Ascending aorta (tissue), 2 donors: ENCODE results near the gene TNNI3K. TPM values are rescaled to one million over a fixed set of nuclear protein-coding genes. Genes with fewer than 3 reads are reported as not detected.

ENCODE experiments used
- DNase-seq, 2 donors: peaks; one replicate each; pipeline ENCODE4 v3.0.0-alpha.2; 2019; ENCODE audit warnings: low spot score in 2 of 2
- H3K27ac ChIP-seq, 2 donors: fragments of 200-600 bp; sonication (generic); one replicate each; pipeline ENCODE4 v1.5.1; 2016 to 2017; ENCODE audit warnings: mild to moderate bottlenecking in 1 of 2
- H3K27me3 ChIP-seq: fragments of 200-600 bp; sonication (generic); one replicate; pipeline ENCODE4 v1.5.1; 2017
- H3K36me3 ChIP-seq, 2 donors: fragments of 200-600 bp; sonication (generic); one replicate each; pipeline ENCODE4 v1.5.1; 2016
- H3K4me1 ChIP-seq, 2 donors: fragments of 200-600 bp; sonication (generic); one replicate each; pipeline ENCODE4 v1.5.1; 2016 to 2017; ENCODE audit warnings: mild to moderate bottlenecking in 1 of 2
- H3K4me3 ChIP-seq, 2 donors: fragments of 200-600 bp; sonication (generic); one replicate each; pipeline ENCODE4 v1.5.1; 2016 to 2017; ENCODE audit warnings: mild to moderate bottlenecking in 1 of 2
- H3K9me3 ChIP-seq, 2 donors: fragments of 200-600 bp; sonication (generic); one replicate each; pipeline ENCODE4 v1.5.1; 2016
- intact Hi-C: fragments of 100-400 bp; cut with DNase I; formaldehyde crosslinking; loops from one replicate; pipeline ENCODE4 v1.15.1; 2023
- total RNA-seq: library from RNA; depleted of rRNA; stranded (reverse); fragments of >200 nt; gene quantifications from one replicate; pipeline ENCODE4 v1.1.0, GENCODE V29; 2016
- TF ChIP-seq, protein P1 (sequence below), 3 experiments: fragments of 200-600 bp in 2 of 3; fragments of 450-650 bp in 1 of 3; sonication (generic) in 2 of 3; IDR thresholded peaks; one replicate each; pipeline ENCODE4 v1.5.1; 2016 to 2019; ENCODE audit warnings: antibody characterized with exemption in 3 of 3, mild to moderate bottlenecking in 1 of 3, moderate library complexity in 1 of 3

TNNI3K gene
- total RNA-seq, 1 donor from 2014 or later = 3.9 TPM

DNA sequence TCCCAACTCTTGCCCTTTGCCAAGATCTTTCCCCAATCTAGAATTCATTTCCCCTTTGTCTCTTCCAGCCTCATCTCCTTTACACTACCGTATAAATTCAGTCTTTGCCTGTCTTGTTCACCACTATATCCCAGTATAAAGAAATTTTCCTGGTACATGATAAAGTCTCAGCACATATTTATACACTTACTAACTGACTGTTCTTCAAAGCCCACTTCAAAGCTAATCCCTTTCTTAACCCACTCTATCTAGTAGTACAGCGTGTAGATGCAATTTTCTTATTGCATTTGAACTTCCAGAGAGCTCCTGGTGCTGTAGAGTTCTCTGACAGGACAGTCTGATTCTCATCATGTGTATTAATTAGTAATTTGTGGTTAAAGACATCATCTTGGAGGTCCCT, 199.1 kb downstream of the TNNI3K start:
- H3K4me3 ChIP-seq = no peak overlapping the region
- no peaks in the 10 kb centered on the region for H3K36me3 ChIP-seq
- H3K9me3 ChIP-seq = no peaks in the 10 kb centered on the region
- H3K4me1 ChIP-seq = no peaks in the 10 kb centered on the region
- intact Hi-C loops = loop anchor here (10.0 kb wide), 1 partner anchor 1750 kb away; no protein-coding TSS in a partner anchor
- no peak for DNase-seq
- no peaks in the 10 kb centered on the region for H3K27me3 ChIP-seq
- no peak overlapping the region for H3K27ac ChIP-seq
- TF ChIP-seq, protein P1, sequence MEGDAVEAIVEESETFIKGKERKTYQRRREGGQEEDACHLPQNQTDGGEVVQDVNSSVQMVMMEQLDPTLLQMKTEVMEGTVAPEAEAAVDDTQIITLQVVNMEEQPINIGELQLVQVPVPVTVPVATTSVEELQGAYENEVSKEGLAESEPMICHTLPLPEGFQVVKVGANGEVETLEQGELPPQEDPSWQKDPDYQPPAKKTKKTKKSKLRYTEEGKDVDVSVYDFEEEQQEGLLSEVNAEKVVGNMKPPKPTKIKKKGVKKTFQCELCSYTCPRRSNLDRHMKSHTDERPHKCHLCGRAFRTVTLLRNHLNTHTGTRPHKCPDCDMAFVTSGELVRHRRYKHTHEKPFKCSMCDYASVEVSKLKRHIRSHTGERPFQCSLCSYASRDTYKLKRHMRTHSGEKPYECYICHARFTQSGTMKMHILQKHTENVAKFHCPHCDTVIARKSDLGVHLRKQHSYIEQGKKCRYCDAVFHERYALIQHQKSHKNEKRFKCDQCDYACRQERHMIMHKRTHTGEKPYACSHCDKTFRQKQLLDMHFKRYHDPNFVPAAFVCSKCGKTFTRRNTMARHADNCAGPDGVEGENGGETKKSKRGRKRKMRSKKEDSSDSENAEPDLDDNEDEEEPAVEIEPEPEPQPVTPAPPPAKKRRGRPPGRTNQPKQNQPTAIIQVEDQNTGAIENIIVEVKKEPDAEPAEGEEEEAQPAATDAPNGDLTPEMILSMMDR (IDR thresholded peaks at IDR 0.05) = no peak

DNA sequence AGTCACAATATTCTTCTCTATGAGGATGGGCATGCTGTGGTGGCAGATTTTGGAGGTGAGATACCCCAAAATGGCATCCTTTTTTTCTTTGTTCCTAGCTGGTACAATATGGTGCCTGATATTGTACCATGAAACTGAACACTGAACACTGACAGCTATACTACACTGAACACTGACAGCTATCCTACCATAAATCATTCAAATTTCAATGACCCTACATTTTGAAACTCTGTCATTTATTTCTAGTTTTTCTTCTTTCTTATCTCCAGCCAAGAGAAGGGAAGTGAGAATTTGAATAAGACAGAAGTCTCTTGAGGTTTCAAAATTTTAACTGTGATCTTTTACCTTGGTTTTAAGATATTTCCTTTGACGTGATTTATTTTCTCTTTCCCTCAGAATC, 200.9 kb downstream of the TNNI3K start:
- no peak overlapping the region for H3K4me3 ChIP-seq
- no peak overlapping the region for H3K27ac ChIP-seq
- H3K27me3 ChIP-seq = no peaks in the 10 kb centered on the region
- no peaks in the 10 kb centered on the region for H3K9me3 ChIP-seq
- no peaks in the 10 kb centered on the region for H3K4me1 ChIP-seq
- no peak for DNase-seq
- H3K36me3 ChIP-seq = no peaks in the 10 kb centered on the region
- TF ChIP-seq, protein P1 (IDR thresholded peaks at IDR 0.05) = no peak
- intact Hi-C loops = loop anchor here (10.0 kb wide), 1 partner anchor 1751 kb away; no protein-coding TSS in a partner anchor

DNA sequence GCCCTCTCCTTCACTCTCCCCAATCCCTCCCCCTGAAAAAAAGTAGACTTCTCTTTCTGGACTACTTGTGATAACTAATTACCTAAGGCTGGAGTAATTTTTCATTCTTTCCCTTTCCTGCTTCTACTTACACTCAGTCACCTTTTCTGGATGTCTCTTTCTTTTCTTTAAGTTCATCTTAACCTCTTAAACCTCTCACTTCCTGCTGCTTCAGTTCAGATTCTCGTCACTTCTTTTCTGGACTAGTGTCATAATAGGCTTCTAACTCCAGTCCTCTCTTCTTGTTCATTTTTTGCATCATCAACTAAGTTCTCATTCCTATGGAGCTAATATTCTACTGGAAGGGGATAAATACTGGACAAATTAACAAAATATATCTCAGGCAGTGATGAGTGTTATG, 201.8 kb downstream of the TNNI3K start:
- no peak overlapping the region for H3K27ac ChIP-seq
- H3K9me3 ChIP-seq = no peaks in the 10 kb centered on the region
- intact Hi-C loops = loop anchor here (10.0 kb wide), 1 partner anchor 1752 kb away; no protein-coding TSS in a partner anchor
- H3K36me3 ChIP-seq = no peaks in the 10 kb centered on the region
- H3K27me3 ChIP-seq = no peaks in the 10 kb centered on the region
- TF ChIP-seq, protein P1 (IDR thresholded peaks at IDR 0.05) = no peak
- H3K4me3 ChIP-seq = no peak overlapping the region
- no peaks in the 10 kb centered on the region for H3K4me1 ChIP-seq
- no peak for DNase-seq

DNA sequence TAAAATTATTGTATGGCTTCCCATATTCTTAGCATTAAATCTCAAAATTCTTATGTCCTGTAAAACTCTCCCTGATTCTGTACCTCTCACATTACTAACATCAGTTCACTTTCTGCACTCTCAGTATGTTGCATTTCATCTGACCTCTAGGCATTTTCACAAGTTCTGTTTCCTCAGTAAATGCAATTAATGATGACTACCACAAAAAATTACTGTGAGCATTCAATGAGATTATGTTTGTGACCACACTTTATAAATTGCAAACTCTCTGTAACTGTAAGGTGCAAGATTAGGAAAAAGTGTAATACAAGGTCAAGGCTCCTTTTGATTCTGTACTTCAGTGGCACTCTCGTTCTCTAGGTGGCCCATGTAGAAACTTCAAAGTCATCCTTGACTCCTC, 216.8 kb downstream of the TNNI3K start:
- Histone ChIP-seq H3K4me1 (no peaks in the 10 kb centered on the region), H3K36me3 (no peaks in the 10 kb centered on the region), H3K27me3 (no peaks in the 10 kb centered on the region), H3K27ac (no peak overlapping the region), H3K4me3 (no peak overlapping the region), H3K9me3 (no peaks in the 10 kb centered on the region)
- DNase-seq = no peak
- TF ChIP-seq, protein P1 (IDR thresholded peaks at IDR 0.05) = no peak
- intact Hi-C loops = no loop called here

DNA sequence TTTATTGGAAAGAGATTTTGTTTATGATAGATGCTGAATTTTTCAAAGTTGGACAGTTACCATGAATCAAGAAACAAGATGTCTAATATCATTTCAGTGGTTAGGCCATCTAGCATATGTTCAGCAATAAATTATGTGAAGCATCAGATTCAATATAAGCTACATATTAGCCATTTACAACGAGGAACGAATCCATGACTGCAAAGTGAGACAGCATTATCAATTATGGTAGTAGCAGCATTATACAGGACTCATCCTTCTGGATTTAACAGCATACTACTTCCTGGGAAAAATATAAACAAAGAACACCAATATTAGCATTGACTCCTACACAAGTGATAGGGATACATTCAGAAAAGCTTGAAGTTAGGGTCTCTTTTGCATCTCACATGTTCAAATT, 218.1 kb downstream of the TNNI3K start:
- intact Hi-C loops = no loop called here
- DNase-seq = no peak
- Histone ChIP-seq H3K36me3 (no peaks in the 10 kb centered on the region), H3K27me3 (no peaks in the 10 kb centered on the region), H3K4me1 (no peaks in the 10 kb centered on the region), H3K4me3 (no peak overlapping the region), H3K27ac (no peak overlapping the region), H3K9me3 (no peaks in the 10 kb centered on the region)
- TF ChIP-seq, protein P1 (IDR thresholded peaks at IDR 0.05) = no peak

DNA sequence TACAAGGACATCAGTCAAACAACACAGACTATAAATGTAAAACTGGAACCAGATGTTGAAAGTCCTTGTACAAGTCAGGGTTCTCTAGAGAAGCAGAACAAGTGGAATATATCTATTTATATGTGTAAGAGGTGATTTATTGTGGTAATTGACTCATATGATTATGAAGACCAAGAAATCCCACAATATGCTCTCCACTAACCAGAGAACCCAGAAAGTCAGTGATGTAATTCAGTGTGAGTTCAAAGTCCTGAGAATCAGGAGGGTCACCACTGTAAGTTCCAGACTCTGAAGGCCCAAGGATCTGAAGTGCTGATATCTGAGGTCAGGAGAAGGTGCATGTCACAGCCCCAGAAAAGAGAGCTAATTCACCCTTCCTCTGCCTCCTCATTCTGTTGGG, 220.2 kb downstream of the TNNI3K start:
- H3K4me1 ChIP-seq = no peaks in the 10 kb centered on the region
- no peak for DNase-seq
- no peaks in the 10 kb centered on the region for H3K27me3 ChIP-seq
- H3K4me3 ChIP-seq = no peak overlapping the region
- intact Hi-C loops = no loop called here
- TF ChIP-seq, protein P1 (IDR thresholded peaks at IDR 0.05) = no peak
- H3K27ac ChIP-seq = no peak overlapping the region
- H3K9me3 ChIP-seq = no peaks in the 10 kb centered on the region
- no peaks in the 10 kb centered on the region for H3K36me3 ChIP-seq
